Heart right ventricle (tissue), 16 donors: Measurements from ENCODE around the gene SP140. TPM values are rescaled to one million over a fixed set of nuclear protein-coding genes. Genes with fewer than 3 reads are reported as not detected.
"Not testable (repeated sequence)": the region's sequence is repeated elsewhere in the genome, so short reads cannot be mapped to it uniquely, and the experiment has no call there.

Source experiments
- ATAC-seq, 8 donors: fragments of 200-7000 bp; cut with Tn5 transposase; one replicate each; pipeline ENCODE4 v1.9.1; 2020; ENCODE audit warnings: mild to moderate bottlenecking in 8 of 8, moderate library complexity in 8 of 8, moderate number of reproducible peaks in 1 of 8
- DNase-seq, 2 donors: peaks; one replicate each; pipeline ENCODE4 v3.0.0-alpha.2; 2020
- H3K27ac ChIP-seq, 10 donors: fragments of 200-600 bp; sonication (generic) in 2 of 10; one replicate each; pipeline versions ENCODE4 v1.5.0 to v1.8.0; 2020 to 2022; ENCODE audit warnings: mild to moderate bottlenecking in 3 of 10
- H3K27me3 ChIP-seq, 7 donors: fragments of 200-600 bp; one replicate each; pipeline ENCODE4 v1.8.0; 2021 to 2022; ENCODE audit warnings: mild to moderate bottlenecking in 2 of 7
- H3K36me3 ChIP-seq, 9 donors: fragments of 200-600 bp; sonication (generic) in 1 of 9; one replicate each; pipeline versions ENCODE4 v1.5.0 to v1.8.0; 2020 to 2022; ENCODE audit warnings: mild to moderate bottlenecking in 2 of 9
- H3K4me1 ChIP-seq, 9 donors: fragments of 200-600 bp; sonication (generic) in 1 of 9; one replicate each; pipeline versions ENCODE4 v1.5.0 to v1.8.0; 2020 to 2022; ENCODE audit warnings: mild to moderate bottlenecking in 4 of 9
- H3K4me3 ChIP-seq, 10 donors: fragments of 200-600 bp; sonication (generic) in 2 of 10; one replicate each; pipeline versions ENCODE4 v1.5.0 to v1.8.0; 2020 to 2022; ENCODE audit warnings: mild to moderate bottlenecking in 7 of 10, moderate library complexity in 2 of 10
- H3K9me3 ChIP-seq, 11 donors: fragments of 200-600 bp in 10 of 11; sonication (generic) in 2 of 11; one replicate each; pipeline versions ENCODE4 v1.5.0 to v1.8.0; 2013 to 2022; ENCODE audit warnings: mild to moderate bottlenecking in 2 of 11, control low read depth in 1 of 11, moderate library complexity in 1 of 11
- WGBS, 2 donors: extraction: QIAGEN DNeasy Blood & Tissue Kit; methylation state at CpG; one replicate each; pipeline ENCODE4 v1.1.7; 2013; ENCODE audit warnings: inconsistent platforms in 1 of 2; 5-methylcytosine and 5-hydroxymethylcytosine counted together
- intact Hi-C, 10 donors: fragments of 100-400 bp; cut with DNase I; formaldehyde crosslinking; loops; one replicate each; pipeline versions ENCODE4 v1.11.1 to v1.14.2; 2022
- polyA plus RNA-seq, 2 donors: library from polyadenylated mRNA; stranded (reverse); fragments of 200-250 nt; gene quantifications; one replicate each; pipeline ENCODE4 v1.2.3, GENCODE V29; 2013
- total RNA-seq, 10 donors: library from RNA; stranded (reverse); fragmentation: NEBNext Ultra II Directional in 3 of 10; extraction: Animal tissue kit (Norgen Biotek cat#: 25700) in 3 of 10; gene quantifications; one replicate each; pipeline versions ENCODE4 v1.2.1 to v1.2.4, GENCODE V29; 2021 to 2023
- TF ChIP-seq, protein P1 (sequence below), 9 donors: fragments of 200-600 bp; sonication (generic) in 2 of 9; IDR thresholded peaks; one replicate each; pipeline versions ENCODE4 v1.5.0 to v1.8.0; 2021 to 2022; ENCODE audit warnings: antibody characterized with exemption in 9 of 9, mild to moderate bottlenecking in 5 of 9, moderate library complexity in 1 of 9
- donor health status: Arrhythmogenic right ventricular cardiomyopathy.
- donor health status: ischemic (EF 13 %, LVEDD 7.1; RV severe dilation, severe dysfunction).
- donor health status: healthy with polysubstance abuse.
- donor health status: DM: no; HTN: yes; CAD: no.
- donor health status: DM: no; HTN: no; CAD: no.
- donor health status: ischemic (EF 25% LVEDD 6.9; RV normal size, moderate dysfunction).
- donor health status: ischemic (EF 25% LVEDD 5.7; RV mildly dilated, moderate dysfunction).
- donor health status: healthy.
- donor health status: DM: yes; HTN: yes; CAD: no.
- donor health status: Ischemic cardiomyopathy.
- donor health status: ischemic (EF 35%, LVEDD 5.7; RV mildly dilated, moderate dysfunction).
- donor health status: nonischemic (EF 11% LVEDD 7.7; RV severe dilation, severe dysfunction).
- donor health status: DM: yes; HTN: yes; CAD: no.
- donor health status: PGD.
- donor health status: ischemic (EF 29% LVEDD 5.4; RV normal size, mild dysfunction).
- donor health status: nonischemic (EF 23%, LVEDD 6.1; RV moderate dilation, normal function).

The SP140 gene
- total and polyA plus RNA-seq, 12 donors = 0.09 to 3.3 (median 0.58) TPM; not detected in 2

DNA sequence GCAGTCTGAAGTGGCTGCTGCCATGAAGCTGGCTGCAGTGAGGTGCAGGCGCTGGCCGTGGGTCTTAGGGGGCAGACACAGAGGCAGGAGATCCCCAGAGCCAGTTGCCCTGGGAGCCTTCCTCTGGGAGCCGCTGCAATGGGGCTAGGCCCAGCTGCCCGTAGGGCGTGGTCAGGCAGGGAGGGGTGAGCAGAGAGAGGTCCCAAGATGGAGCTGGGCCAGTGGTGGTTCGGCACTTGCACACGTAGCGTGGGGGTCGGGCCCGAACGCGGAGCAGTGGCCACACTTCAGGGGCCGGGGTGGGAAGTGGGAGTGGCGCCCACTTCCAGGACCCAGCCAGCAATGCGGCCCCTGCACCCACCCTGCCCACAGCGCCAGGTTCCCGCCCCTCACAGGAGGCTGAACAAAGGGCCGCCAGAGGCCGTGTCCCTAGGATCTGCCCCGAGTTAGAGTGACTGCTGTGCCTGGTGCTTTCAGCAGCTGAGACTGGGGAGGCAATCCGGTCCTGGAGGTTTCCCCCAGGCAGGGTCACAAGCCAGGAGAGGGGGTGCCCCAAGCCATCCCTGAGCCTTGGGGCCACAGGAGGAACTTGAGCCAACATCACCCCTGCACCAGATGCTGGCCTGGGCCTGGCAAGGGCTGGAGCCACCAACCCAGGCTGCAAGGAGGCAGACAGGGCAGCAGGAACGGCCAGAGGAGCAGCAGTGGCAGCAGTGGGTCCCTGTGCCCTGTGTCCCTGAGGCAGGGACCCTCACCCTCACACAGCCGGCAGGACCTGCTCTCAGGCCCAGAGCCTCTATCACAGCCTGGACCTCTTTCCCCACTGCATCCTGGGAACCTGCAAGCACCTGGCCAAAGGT lies 80.1 kb downstream of the SP140 start:
- WGBS, 2 donors = 91 to 92% methylated on average over 23 of the region's 23 CpGs
- no peak for DNase-seq
- intact Hi-C loops = loop anchor here in 1 of 10 donors (5.0 kb wide), 1 partner anchor 357 kb away; no protein-coding TSS in a partner anchor
- H3K36me3 ChIP-seq = no peaks in the 10 kb centered on the region
- no peaks in the 10 kb centered on the region for H3K4me1 ChIP-seq
- TF ChIP-seq, protein P1, sequence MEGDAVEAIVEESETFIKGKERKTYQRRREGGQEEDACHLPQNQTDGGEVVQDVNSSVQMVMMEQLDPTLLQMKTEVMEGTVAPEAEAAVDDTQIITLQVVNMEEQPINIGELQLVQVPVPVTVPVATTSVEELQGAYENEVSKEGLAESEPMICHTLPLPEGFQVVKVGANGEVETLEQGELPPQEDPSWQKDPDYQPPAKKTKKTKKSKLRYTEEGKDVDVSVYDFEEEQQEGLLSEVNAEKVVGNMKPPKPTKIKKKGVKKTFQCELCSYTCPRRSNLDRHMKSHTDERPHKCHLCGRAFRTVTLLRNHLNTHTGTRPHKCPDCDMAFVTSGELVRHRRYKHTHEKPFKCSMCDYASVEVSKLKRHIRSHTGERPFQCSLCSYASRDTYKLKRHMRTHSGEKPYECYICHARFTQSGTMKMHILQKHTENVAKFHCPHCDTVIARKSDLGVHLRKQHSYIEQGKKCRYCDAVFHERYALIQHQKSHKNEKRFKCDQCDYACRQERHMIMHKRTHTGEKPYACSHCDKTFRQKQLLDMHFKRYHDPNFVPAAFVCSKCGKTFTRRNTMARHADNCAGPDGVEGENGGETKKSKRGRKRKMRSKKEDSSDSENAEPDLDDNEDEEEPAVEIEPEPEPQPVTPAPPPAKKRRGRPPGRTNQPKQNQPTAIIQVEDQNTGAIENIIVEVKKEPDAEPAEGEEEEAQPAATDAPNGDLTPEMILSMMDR (IDR thresholded peaks at IDR 0.05) = no peak
- no peaks in the 10 kb centered on the region for H3K27me3 ChIP-seq
- no peak overlapping the region for H3K27ac ChIP-seq
- no peak overlapping the region for H3K4me3 ChIP-seq
- no peak for ATAC-seq
- H3K9me3 ChIP-seq = peaks cover 0 to 46% (median 8%) of the 10 kb centered on the region in 11 donors

DNA sequence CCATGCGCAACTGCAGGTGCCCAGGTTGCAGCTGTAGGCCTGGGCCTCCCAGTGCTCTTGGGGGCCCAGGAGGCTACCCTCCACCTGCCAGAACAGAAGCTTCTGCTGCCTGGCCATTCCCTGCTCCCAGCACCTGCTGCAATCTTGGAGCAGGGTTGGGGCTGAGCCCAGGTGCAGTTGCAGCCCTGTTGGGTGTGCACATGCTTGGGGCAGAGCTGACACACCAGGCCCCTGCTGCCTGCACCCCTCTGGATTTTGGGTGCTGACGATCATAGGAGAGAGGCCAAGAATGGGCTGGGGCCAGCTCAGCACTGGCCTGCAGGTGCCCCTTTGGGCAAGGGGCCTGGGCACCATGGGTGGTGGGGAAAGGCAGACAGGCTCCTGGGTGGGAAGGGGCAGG lies 80.9 kb downstream of the SP140 start:
- H3K27ac ChIP-seq = no peak overlapping the region
- no peaks in the 10 kb centered on the region for H3K27me3 ChIP-seq
- H3K36me3 ChIP-seq = no peaks in the 10 kb centered on the region
- peaks cover 0 to 39% (median 4%) of the 10 kb centered on the region in 11 donors for H3K9me3 ChIP-seq
- peak in 2 of 8 donors; percentile 8 to 33 for ATAC-seq
- DNase-seq = no peak
- 46 to 97% methylated on average over 2 of the region's 2 CpGs for WGBS, 2 donors
- TF ChIP-seq, protein P1 (IDR thresholded peaks at IDR 0.05) = no peak
- no peak overlapping the region for H3K4me3 ChIP-seq
- intact Hi-C loops = loop anchor here in 1 of 10 donors (5.0 kb wide), 1 partner anchor 356 kb away; no protein-coding TSS in a partner anchor
- no peaks in the 10 kb centered on the region for H3K4me1 ChIP-seq

DNA sequence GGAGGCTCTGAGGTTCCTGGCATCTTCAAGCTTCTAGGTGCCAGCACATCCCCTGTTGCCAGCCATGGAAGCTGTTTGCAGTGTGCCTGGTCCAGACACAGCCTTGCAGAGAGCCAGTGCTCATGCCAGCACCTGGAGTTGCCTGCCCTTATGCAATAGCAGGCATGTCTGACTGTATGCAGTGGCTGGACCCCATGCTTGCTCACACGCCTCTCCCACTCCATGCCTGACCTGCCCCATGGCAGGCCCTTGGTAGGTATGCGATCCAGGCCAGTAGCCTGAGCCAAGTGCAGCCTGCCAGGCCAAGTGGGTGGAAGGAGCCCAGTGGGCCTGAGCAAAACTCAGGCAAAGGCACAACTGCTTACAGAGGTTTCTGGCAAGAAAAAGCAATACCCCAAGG lies 81.9 kb downstream of the SP140 start:
- H3K9me3 ChIP-seq = peaks cover 0 to 30% (median 4%) of the 10 kb centered on the region in 11 donors
- WGBS, 2 donors = 89 to 94% methylated on average over 2 of the region's 2 CpGs
- H3K4me1 ChIP-seq = no peaks in the 10 kb centered on the region
- ATAC-seq = no peak
- intact Hi-C loops = loop anchor here in 1 of 10 donors (5.0 kb wide), 1 partner anchor 355 kb away; no protein-coding TSS in a partner anchor
- H3K27me3 ChIP-seq = no peaks in the 10 kb centered on the region
- H3K4me3 ChIP-seq = no peak overlapping the region
- TF ChIP-seq, protein P1 (IDR thresholded peaks at IDR 0.05) = no peak
- no peak overlapping the region for H3K27ac ChIP-seq
- DNase-seq = no peak
- no peaks in the 10 kb centered on the region for H3K36me3 ChIP-seq

DNA sequence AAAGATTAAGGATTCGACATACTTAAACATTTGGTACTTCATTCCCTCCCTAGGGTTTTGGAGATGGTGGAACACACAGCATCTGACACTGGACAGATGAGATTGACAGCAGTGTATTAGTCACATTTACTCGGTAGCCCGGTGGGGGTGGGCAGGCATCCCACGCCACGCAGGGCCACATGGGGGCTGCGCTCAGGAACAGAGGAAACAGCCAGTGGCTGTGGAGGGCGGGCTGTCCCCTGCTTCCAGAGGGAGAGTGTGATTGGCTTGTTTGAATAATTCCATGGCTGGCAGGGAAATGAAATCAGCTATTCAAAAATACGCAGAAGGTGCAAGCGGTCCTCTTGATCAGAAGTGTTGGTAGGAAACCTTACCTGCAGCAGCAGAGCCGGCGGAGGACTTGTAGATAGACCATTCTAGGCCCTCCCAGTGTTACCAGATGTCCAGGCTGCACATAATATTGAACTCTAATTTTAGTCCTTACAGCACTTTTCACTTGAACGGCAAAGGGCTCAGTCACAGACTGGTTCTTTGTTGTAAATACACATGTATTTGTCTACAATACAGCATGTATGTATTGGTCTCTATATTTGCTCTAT lies 83.0 kb downstream of the SP140 start:
- no peaks in the 10 kb centered on the region for H3K36me3 ChIP-seq
- H3K9me3 ChIP-seq = peaks cover 0 to 20% (median 4%) of the 10 kb centered on the region in 11 donors
- ATAC-seq (peak in 1 of 8 donors; percentile 25), DNase-seq (no peak)
- WGBS, 2 donors = 84 to 88% methylated on average over 12 of the region's 12 CpGs
- no peak overlapping the region for H3K4me3 ChIP-seq
- TF ChIP-seq, protein P1 (IDR thresholded peaks at IDR 0.05) = no peak
- H3K27ac ChIP-seq = no peak overlapping the region
- H3K4me1 ChIP-seq = no peaks in the 10 kb centered on the region
- intact Hi-C loops = loop anchor here in 1 of 10 donors (5.0 kb wide), 1 partner anchor 354 kb away; no protein-coding TSS in a partner anchor
- no peaks in the 10 kb centered on the region for H3K27me3 ChIP-seq

DNA sequence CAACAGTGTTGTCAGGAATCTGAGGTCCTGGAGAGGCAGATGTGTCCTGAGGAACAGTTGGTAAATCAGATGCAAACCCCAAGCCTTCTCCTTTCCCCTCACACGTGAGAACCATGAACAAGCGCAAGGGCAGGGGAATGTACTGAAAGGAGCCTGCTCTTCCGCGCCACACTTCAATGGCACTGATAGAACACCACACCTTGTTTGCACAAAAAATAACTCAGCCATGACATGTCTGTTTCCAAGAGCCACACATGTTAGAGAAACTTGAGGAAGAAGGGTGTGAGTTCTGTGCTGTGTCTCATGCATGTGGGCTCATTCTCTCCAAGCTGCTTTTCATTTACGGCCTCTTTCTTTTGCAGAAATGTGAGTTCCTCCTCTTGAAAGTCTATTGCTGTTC lies 85.3 kb downstream of the SP140 start:
- DNase-seq, H3K4me3 ChIP-seq, H3K36me3 ChIP-seq, ATAC-seq, H3K4me1 ChIP-seq, H3K27me3 ChIP-seq, H3K9me3 ChIP-seq, intact Hi-C loops, H3K27ac ChIP-seq: not testable (repeated sequence)
- WGBS, 2 donors = 79 to 96% methylated on average over 1 of the region's 5 CpGs

DNA sequence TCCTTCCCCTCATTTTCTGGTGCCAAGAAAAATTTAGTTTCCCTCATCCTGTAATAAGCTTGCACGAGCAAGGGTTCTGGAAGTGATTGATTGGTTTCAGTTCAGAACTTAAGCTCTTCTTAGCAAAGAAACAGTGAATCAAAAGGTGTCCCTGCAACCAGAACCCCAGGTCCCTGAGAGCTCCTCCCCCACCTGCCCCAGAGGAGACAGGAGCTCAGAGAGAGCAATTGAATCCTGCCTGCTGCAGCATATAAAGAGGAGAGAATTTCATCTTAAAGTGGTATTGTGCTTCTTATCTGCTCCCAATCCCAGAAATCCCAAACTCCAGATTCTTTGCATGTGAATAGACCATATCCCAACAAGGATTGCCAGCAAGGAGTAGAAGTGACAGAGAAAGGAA lies 86.1 kb downstream of the SP140 start:
- H3K27ac ChIP-seq, ATAC-seq, H3K4me1 ChIP-seq, H3K4me3 ChIP-seq, H3K9me3 ChIP-seq, DNase-seq, intact Hi-C loops, H3K27me3 ChIP-seq, H3K36me3 ChIP-seq: not testable (repeated sequence)
- WGBS, 2 donors = 41 to 60% methylated on average over 1 of the region's 1 CpG
